HG03108 (cell line): ENCODE data around the gene ZNF189.

Experiments used
- ATAC-seq: cut with Tn5 transposase; IDR thresholded peaks from one replicate; pipeline ENCODE4 v1.9.1; 2021; ENCODE audit warnings: moderate library complexity; ENCODE audit not compliant: unreplicated experiment

The ZNF189 gene

DNA sequence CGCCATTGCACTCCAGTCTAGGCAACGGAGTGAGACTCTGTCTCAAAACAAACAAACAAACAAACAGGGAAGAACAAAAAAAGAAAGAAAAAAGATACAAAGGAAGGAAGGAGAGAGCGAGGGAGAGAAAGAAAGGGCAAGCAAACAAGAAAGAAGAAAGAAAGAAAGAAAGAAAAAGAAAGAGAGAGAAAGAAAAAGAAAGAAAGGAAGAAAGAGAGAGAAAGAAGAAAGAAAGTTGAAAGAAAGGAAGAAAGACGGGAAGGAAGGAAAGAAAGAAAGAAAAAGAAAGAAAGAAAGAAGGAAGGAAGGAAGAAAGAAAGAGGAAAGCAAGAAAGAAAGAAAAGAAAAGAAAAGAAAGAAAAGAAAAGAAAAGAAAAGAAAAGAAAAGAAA lies 50.0 kb downstream of the ZNF189 start:
- ATAC-seq = no peak

- ATAC-seq = peak; percentile 97
Measured at GRCh38 chr9:101449071-101449721, 50.5 kb downstream of the ZNF189 start.

DNA sequence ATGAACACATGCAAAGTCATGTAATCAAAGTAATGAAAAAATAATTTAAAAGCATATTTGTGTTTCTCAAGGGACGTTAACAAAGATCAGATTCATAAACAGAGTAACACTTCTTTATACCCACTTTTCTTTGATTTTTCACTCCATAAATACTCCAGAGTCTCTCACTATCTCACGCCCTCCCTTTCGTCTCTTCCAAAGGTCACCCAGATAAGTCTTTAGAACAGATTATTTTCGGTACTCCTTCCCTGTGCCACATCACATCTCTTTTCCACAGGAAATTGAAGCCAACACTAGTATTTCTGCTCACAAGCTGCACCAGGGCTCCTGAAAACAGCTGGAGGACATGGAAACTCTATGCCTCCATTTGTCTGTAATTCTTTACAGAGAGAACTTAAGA lies 52.3 kb downstream of the ZNF189 start:
- no peak for ATAC-seq

- ATAC-seq = no peak
Measured at GRCh38 chr9:101451498-101451897, 52.8 kb downstream of the ZNF189 start.

- ATAC-seq = no peak
Measured at GRCh38 chr9:101453776-101454570, 55.3 kb downstream of the ZNF189 start.

DNA sequence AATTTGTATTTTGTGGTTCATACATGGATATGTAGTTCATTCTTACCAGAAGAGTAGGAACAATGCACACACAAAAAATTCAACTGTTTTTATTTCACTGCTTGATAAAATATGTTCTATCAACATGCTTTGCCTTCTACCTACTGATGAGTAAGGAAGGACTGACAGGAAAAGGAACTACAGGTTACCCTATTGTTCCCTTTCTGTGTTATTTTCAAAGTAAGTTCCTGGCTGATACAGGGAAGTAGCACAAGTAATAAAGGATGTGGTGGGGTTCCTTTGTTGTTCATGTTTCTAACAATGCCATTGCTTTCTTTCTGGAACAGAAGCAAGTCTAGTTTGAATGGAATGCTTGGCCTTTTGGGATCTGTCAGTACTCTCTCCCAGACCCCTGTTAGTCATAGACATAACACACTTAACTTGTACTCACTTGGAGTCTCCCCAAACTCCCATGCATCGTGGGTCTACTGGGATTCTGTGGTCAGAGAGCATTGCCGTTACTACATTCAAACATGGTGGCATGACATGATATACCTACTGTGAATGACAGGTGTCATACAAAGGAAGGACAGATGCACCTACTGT lies 57.1 kb downstream of the ZNF189 start:
- no peak for ATAC-seq

- ATAC-seq = no peak
Measured at GRCh38 chr9:101457003-101457402, 58.4 kb downstream of the ZNF189 start.

GRCh38 chr9:101458963-101459631 lies 60.4 kb downstream of the ZNF189 start:
- ATAC-seq = peak; percentile 80
